Measurements from ENCODE around the gene OR51F2. TPM values are rescaled to one million over a fixed set of nuclear protein-coding genes. Genes with fewer than 3 reads are reported as not detected.
"Not testable (repeated sequence)": the region's sequence is repeated elsewhere in the genome, so short reads cannot be mapped to it uniquely, and the experiment has no call there.

Gene OR51F2
- total RNA-seq, 1 donor from 2014 or later: not detected

- TF ChIP-seq CTCF (IDR thresholded peaks at IDR 0.05; ENCODE audit: partially characterized antibody, unreplicated experiment): no peak
- Mint-ChIP-seq H3K36me3 (ENCODE audit: unreplicated experiment) (no peaks in the 10 kb centered on the region), H3K4me1 (ENCODE audit: low read depth, unreplicated experiment) (no peaks in the 10 kb centered on the region), H3K27ac (ENCODE audit: unreplicated experiment) (no peak overlapping the region), H3K9me3 (ENCODE audit: unreplicated experiment) (no peaks in the 10 kb centered on the region), H3K4me3 (ENCODE audit: unreplicated experiment) (no peak overlapping the region), H3K27me3 (ENCODE audit: unreplicated experiment) (peaks cover 2% of the 10 kb centered on the region)
- DNase-seq: no peak
Measured at GRCh38 chr11:4830346-4830745, 9.2 kb downstream of the OR51F2 start.

- H3K9me3 Mint-ChIP-seq (ENCODE audit: unreplicated experiment): no peaks in the 10 kb centered on the region
- no peak for TF ChIP-seq CTCF (IDR thresholded peaks at IDR 0.05; ENCODE audit: partially characterized antibody, unreplicated experiment)
- H3K4me1 Mint-ChIP-seq (ENCODE audit: low read depth, unreplicated experiment): no peaks in the 10 kb centered on the region
- H3K27me3 Mint-ChIP-seq (ENCODE audit: unreplicated experiment): peaks cover 2% of the 10 kb centered on the region
- no peak overlapping the region for H3K27ac Mint-ChIP-seq (ENCODE audit: unreplicated experiment)
- no peak overlapping the region for H3K4me3 Mint-ChIP-seq (ENCODE audit: unreplicated experiment)
- H3K36me3 Mint-ChIP-seq (ENCODE audit: unreplicated experiment): no peaks in the 10 kb centered on the region
- DNase-seq: no peak
Measured at GRCh38 chr11:4830909-4831308, 9.8 kb downstream of the OR51F2 start.

GRCh38 chr11:4839851-4840549 is 18.9 kb downstream of the OR51F2 start:
- H3K4me3 Mint-ChIP-seq (ENCODE audit: unreplicated experiment): no peak overlapping the region
- H3K27ac Mint-ChIP-seq (ENCODE audit: unreplicated experiment): no peak overlapping the region
- no peaks in the 10 kb centered on the region for H3K36me3 Mint-ChIP-seq (ENCODE audit: unreplicated experiment)
- H3K4me1 Mint-ChIP-seq (ENCODE audit: low read depth, unreplicated experiment): no peaks in the 10 kb centered on the region
- no peak for DNase-seq
- no peak for TF ChIP-seq CTCF (IDR thresholded peaks at IDR 0.05; ENCODE audit: partially characterized antibody, unreplicated experiment)
- peaks cover 4% of the 10 kb centered on the region for H3K9me3 Mint-ChIP-seq (ENCODE audit: unreplicated experiment)
- H3K27me3 Mint-ChIP-seq (ENCODE audit: unreplicated experiment): no peaks in the 10 kb centered on the region

- Mint-ChIP-seq H3K4me3 (ENCODE audit: unreplicated experiment) (no peak within 1 kb of the TSS), H3K27ac (ENCODE audit: unreplicated experiment) (no peak within 1 kb of the TSS), H3K4me1 (ENCODE audit: low read depth, unreplicated experiment) (no peaks in the 10 kb centered on the region), H3K9me3 (ENCODE audit: unreplicated experiment) (no peaks in the 10 kb centered on the region), H3K27me3 (ENCODE audit: unreplicated experiment) (no peaks in the 10 kb centered on the region), H3K36me3 (ENCODE audit: unreplicated experiment) (peaks cover 5% of the 10 kb centered on the region)
- no peak for TF ChIP-seq CTCF (IDR thresholded peaks at IDR 0.05; ENCODE audit: partially characterized antibody, unreplicated experiment)
- DNase-seq: no peak
Measured at GRCh38 chr11:4848908-4849532, 27.9 kb downstream of the OR51F2 start, which contains the start of gene OR51S1. OR51S1 (minus strand) TSS chr11:4849208; CDS start chr11:4849208, 0 bp downstream.

GRCh38 chr11:4851033-4851432 is 29.9 kb downstream of the OR51F2 start:
- Mint-ChIP-seq H3K36me3 (ENCODE audit: unreplicated experiment) (peaks cover 5% of the 10 kb centered on the region), H3K4me1 (ENCODE audit: low read depth, unreplicated experiment) (no peaks in the 10 kb centered on the region), H3K9me3 (ENCODE audit: unreplicated experiment) (no peaks in the 10 kb centered on the region), H3K27me3 (ENCODE audit: unreplicated experiment) (no peaks in the 10 kb centered on the region), H3K27ac (ENCODE audit: unreplicated experiment) (no peak overlapping the region), H3K4me3 (ENCODE audit: unreplicated experiment) (no peak overlapping the region)
- DNase-seq: no peak
- TF ChIP-seq CTCF (IDR thresholded peaks at IDR 0.05; ENCODE audit: partially characterized antibody, unreplicated experiment): no peak

GRCh38 chr11:4854286-4854685 is 33.2 kb downstream of the OR51F2 start:
- DNase-seq; H3K9me3 Mint-ChIP-seq (ENCODE audit: unreplicated experiment); H3K36me3 Mint-ChIP-seq (ENCODE audit: unreplicated experiment): not testable (repeated sequence)

More at GRCh38 chr11:4854286-4854685, 33.2 kb downstream of the OR51F2 start:
- H3K27me3 Mint-ChIP-seq (ENCODE audit: unreplicated experiment); H3K4me1 Mint-ChIP-seq (ENCODE audit: low read depth, unreplicated experiment); H3K4me3 Mint-ChIP-seq (ENCODE audit: unreplicated experiment); H3K27ac Mint-ChIP-seq (ENCODE audit: unreplicated experiment): not testable (repeated sequence)
